Loucy (cell line): ENCODE data around the gene KNDC1.

Experiments
- EZH2phosphoT487 ChIP-seq: fragments of 200-600 bp; IDR thresholded peaks from 2 replicates; pipeline ENCODE4 v1.6.1; 2018; ENCODE audit warnings: antibody characterized with exemption, mild to moderate bottlenecking, moderate library complexity, borderline replicate concordance
- TF ChIP-seq, protein P1 (sequence below): fragments of 200-600 bp; sonication (generic); conservative IDR thresholded peaks from 2 replicates; pipeline ENCODE4 v1.5.1; 2014; ENCODE audit warnings: mild to moderate bottlenecking, antibody characterized with exemption, low read length

DNA sequence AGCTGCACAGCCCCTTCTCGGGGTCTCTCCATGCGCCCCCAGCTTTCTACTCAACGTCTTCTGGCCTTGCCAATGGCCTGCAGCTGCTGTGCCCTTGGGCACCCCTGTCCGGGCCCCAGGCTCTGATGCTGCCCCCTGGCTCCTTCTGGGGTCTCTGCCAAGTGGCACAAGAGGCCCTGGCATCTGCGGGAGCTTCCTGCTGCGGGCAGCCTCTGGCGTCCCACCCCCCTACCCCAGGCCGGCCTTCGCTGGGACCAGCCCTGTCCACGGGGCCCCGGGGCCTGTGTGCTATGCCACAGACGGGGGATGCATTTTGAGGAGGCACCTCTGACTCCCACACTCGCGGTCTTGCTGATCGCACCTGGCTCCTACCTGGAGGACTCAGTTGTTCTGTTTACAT is 80.0 kb downstream of the KNDC1 start:
- TF ChIP-seq, protein P1, sequence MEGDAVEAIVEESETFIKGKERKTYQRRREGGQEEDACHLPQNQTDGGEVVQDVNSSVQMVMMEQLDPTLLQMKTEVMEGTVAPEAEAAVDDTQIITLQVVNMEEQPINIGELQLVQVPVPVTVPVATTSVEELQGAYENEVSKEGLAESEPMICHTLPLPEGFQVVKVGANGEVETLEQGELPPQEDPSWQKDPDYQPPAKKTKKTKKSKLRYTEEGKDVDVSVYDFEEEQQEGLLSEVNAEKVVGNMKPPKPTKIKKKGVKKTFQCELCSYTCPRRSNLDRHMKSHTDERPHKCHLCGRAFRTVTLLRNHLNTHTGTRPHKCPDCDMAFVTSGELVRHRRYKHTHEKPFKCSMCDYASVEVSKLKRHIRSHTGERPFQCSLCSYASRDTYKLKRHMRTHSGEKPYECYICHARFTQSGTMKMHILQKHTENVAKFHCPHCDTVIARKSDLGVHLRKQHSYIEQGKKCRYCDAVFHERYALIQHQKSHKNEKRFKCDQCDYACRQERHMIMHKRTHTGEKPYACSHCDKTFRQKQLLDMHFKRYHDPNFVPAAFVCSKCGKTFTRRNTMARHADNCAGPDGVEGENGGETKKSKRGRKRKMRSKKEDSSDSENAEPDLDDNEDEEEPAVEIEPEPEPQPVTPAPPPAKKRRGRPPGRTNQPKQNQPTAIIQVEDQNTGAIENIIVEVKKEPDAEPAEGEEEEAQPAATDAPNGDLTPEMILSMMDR = no peak
- no peak for TF ChIP-seq EZH2phosphoT487
